HCT116 (cell line): ENCODE results near the gene ATAD5.

ENCODE experiments used
- ATF3 ChIP-seq: IDR thresholded peaks from 2 replicates; pipeline ENCODE4 v1.6.1; 2012
- CTCF ChIP-seq, 3 experiments: fragments of 200-600 bp in 1 of 3; sonication (generic) in 1 of 3; IDR thresholded peaks in 2 of 3; conservative IDR thresholded peaks in 1 of 3; 2 replicates each; pipeline ENCODE4 v1.5.1; 2012 to 2017; ENCODE audit warnings: low read depth in 2 of 3, low read length in 2 of 3, antibody characterized with exemption in 1 of 3, borderline replicate concordance in 1 of 3, control low read depth in 1 of 3, mild to moderate bottlenecking in 1 of 3, mixed read lengths in 1 of 3, mixed run types in 1 of 3, moderate library complexity in 1 of 3; ENCODE audit not compliant: insufficient read depth in 1 of 3
- ELF1 ChIP-seq: IDR thresholded peaks from 2 replicates; pipeline ENCODE4 v1.6.1; 2012; ENCODE audit warnings: low read depth, borderline replicate concordance
- EZH2 ChIP-seq: fragments of 200-600 bp; sonication (generic); IDR thresholded peaks from 2 replicates; pipeline ENCODE4 v1.6.1; 2017; ENCODE audit warnings: antibody characterized with exemption, mixed run types
- JUND ChIP-seq: IDR thresholded peaks from 2 replicates; pipeline ENCODE4 v1.6.1; 2012
- POLR2A ChIP-seq: IDR thresholded peaks from 2 replicates; pipeline ENCODE4 v1.7.0; 2011; ENCODE audit warnings: borderline replicate concordance; ENCODE audit not compliant: insufficient read depth, insufficient read length; ENCODE audit errors: extremely low read depth
- POLR2AphosphoS5 ChIP-seq: IDR thresholded peaks from 2 replicates; pipeline ENCODE4 v1.6.1; 2011; ENCODE audit warnings: mild to moderate bottlenecking, low read depth, low read length, moderate library complexity
- RAD21 ChIP-seq: IDR thresholded peaks from 2 replicates; pipeline ENCODE4 v1.6.1; 2012; ENCODE audit warnings: low read depth, mild to moderate bottlenecking
- SIN3A ChIP-seq: IDR thresholded peaks from 2 replicates; pipeline ENCODE4 v1.6.1; 2012; ENCODE audit warnings: low read depth
- SRF ChIP-seq: IDR thresholded peaks from 2 replicates; pipeline ENCODE4 v1.6.1; 2012; ENCODE audit warnings: low read depth
- YY1 ChIP-seq: IDR thresholded peaks from 2 replicates; pipeline ENCODE4 v1.6.1; 2011; ENCODE audit warnings: low read length, low read depth, moderate library complexity, mild to moderate bottlenecking; ENCODE audit not compliant: insufficient replicate concordance; ENCODE audit errors: extremely low read depth
- ZFX ChIP-seq: fragments of 450-650 bp; IDR thresholded peaks from 2 replicates; pipeline ENCODE4 v1.6.1; 2017
- ZNF274 ChIP-seq: fragments of 200-500 bp; sonication (Bioruptor generic); IDR thresholded peaks from 2 replicates; pipeline ENCODE4 v1.6.1; 2014; ENCODE audit warnings: mild to moderate bottlenecking, low read depth, low read length, inconsistent platforms
- TF ChIP-seq, protein P1 (sequence below): IDR thresholded peaks from 2 replicates; pipeline ENCODE4 v1.6.1; 2012; ENCODE audit warnings: low read depth

- TF ChIP-seq POLR2AphosphoS5: no peak
- TF ChIP-seq POLR2A: no peak
- TF ChIP-seq ELF1: no peak
- no peak for TF ChIP-seq CTCF (IDR thresholded peaks at IDR 0.05 in 2 of 3, conservative IDR thresholded peaks at IDR 0.05 in 1 of 3; ENCODE audit: borderline replicate concordance in 1 of 3, insufficient read depth in 1 of 3, low read depth in 2 of 3, low read length in 2 of 3)
- TF ChIP-seq RAD21: no peak
- TF ChIP-seq EZH2: no peak
- TF ChIP-seq ATF3: no peak
- no peak for TF ChIP-seq ZFX
- TF ChIP-seq, protein P1, sequence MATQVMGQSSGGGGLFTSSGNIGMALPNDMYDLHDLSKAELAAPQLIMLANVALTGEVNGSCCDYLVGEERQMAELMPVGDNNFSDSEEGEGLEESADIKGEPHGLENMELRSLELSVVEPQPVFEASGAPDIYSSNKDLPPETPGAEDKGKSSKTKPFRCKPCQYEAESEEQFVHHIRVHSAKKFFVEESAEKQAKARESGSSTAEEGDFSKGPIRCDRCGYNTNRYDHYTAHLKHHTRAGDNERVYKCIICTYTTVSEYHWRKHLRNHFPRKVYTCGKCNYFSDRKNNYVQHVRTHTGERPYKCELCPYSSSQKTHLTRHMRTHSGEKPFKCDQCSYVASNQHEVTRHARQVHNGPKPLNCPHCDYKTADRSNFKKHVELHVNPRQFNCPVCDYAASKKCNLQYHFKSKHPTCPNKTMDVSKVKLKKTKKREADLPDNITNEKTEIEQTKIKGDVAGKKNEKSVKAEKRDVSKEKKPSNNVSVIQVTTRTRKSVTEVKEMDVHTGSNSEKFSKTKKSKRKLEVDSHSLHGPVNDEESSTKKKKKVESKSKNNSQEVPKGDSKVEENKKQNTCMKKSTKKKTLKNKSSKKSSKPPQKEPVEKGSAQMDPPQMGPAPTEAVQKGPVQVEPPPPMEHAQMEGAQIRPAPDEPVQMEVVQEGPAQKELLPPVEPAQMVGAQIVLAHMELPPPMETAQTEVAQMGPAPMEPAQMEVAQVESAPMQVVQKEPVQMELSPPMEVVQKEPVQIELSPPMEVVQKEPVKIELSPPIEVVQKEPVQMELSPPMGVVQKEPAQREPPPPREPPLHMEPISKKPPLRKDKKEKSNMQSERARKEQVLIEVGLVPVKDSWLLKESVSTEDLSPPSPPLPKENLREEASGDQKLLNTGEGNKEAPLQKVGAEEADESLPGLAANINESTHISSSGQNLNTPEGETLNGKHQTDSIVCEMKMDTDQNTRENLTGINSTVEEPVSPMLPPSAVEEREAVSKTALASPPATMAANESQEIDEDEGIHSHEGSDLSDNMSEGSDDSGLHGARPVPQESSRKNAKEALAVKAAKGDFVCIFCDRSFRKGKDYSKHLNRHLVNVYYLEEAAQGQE: no peak
- TF ChIP-seq SIN3A: no peak
- no peak for TF ChIP-seq YY1
- TF ChIP-seq JUND: no peak
- TF ChIP-seq ZNF274: no peak
- no peak for TF ChIP-seq SRF
Observed at GRCh38 chr17:30942308-30943079, 110.7 kb downstream of the ATAD5 start.
